GM18907 (cell line): ENCODE results near the gene SAMD4B.

ENCODE experiments used
- ATAC-seq: cut with Tn5 transposase; IDR thresholded peaks from one replicate; pipeline ENCODE4 v1.9.1; 2021; ENCODE audit warnings: mild to moderate bottlenecking, moderate library complexity; ENCODE audit not compliant: unreplicated experiment

SAMD4B gene

DNA sequence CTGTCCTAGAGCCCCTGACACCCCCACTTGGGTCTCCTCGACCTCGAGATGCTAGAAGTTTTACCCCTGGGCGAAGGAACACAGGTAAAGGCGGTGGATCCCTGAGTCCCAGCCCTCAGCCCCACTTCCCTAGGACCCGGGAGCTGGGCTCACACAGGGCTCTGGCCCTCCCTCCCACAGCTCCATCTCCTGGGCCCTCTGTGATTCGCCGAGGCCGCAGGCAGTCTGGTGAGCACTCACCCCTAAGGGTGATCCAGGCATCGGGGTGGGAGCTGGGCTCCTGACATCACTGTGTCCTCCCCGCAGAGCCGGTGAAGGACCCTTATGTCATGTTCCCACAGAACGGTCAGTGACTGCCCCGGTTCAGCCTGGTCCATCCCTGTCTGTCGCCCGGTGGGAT, 78.5 kb downstream of the SAMD4B start:
- ATAC-seq: no peak

DNA sequence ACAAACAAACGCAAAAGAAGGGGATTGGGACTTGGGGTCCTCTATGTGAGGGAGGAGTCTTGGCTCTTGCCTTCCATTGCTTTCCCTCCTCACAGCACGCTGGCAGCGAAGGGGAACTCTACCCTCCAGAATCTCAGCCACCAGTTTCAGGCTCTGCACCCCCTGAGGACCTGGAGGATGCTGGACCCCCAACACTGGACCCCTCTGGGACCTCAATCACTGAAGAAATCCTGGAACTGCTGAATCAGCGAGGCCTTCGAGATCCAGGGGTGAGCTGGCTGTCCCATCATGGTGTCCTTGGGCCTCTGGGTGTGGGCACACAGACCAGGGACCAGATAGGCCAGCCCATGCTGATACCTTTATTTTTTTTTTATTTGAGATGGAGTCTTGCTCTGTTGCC, 79.8 kb downstream of the SAMD4B start:
- ATAC-seq: no peak

GRCh38 chr19:39423258-39424086, 81.3 kb downstream of the SAMD4B start:
- ATAC-seq: no peak

DNA sequence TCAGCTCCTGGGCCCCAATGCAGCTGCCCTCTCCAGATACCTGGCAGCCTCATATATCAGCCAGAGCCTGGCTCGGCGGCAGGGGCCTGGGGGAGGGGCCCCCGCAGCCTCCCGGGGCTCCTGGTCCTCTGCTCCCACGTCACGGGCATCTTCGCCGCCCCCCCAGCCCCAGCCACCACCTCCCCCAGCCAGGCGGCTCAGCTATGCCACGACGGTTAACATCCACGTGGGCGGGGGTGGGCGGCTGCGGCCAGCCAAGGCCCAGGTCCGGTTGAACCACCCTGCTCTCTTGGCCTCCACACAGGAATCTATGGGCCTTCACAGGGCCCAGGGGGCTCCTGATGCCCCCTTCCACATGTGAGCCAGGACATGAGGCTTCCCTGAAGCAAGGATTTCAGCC, 82.7 kb downstream of the SAMD4B start:
- ATAC-seq: no peak

- ATAC-seq: no peak
These were observed 83.5 kb downstream of the SAMD4B start for GRCh38 chr19:39425744-39426143.

DNA sequence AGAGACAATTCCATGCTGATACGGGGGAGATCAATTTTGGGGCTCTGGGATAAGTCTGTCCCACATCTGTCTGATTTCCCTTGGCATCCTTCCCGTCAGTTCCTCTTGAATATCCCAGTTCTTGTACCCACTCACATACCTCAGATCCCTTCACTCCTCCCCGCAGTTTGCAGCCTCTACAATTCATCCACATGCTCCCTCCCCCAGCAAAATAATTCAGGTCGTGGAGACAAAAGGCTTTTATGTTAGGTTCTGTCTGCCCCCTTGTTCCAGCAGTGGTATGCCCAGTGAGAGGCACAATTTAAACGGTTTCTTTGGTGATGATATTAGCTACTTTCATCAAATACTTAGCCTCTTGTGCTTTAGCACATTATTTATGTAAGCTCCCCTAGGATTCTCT, 83.9 kb downstream of the SAMD4B start:
- ATAC-seq: no peak

- no peak for ATAC-seq
These were observed 85.5 kb downstream of the SAMD4B start for GRCh38 chr19:39427707-39428106.

DNA sequence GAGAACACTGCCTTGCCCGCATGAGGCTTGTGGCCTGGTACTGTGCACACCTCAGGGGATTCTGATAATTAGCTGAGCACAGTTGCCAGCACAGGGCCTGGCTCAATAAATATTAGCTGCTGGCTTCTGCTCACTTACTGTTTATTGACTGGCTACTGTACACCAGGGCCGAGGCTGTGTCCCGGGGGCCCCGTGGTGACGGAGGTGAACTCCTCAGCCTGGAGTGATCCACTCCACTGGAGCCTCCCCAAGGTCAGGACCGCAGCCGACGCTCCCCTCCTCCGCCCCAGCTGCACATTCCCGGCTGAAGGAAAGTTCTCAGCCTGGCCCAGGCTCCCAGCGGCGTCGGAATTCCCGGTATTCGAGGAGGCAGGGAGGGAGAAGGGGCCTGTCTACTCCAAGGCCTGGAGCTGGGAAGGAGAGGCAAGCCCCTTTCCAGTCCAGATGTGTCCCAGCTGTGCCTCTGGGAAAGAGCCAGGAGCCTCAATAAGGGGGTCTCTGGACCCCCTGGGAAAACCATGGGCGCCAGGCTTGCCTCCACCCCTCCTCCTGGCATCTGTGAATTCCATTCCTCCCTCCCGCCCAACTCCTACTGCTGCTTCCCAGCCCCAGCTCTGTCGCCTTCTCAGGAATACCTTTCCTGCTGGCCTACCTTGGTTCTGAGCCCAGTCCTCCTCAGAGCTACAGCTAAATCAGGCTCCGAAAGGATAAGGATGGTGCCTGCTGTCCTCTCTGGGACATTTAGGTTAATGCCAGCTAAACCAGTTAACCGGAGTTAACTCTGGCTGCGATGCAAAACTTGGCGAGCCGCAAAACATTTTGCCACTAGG, 86.3 kb downstream of the SAMD4B start:
- no peak for ATAC-seq

GRCh38 chr19:39430675-39431593, 88.7 kb downstream of the SAMD4B start:
- no peak for ATAC-seq

DNA sequence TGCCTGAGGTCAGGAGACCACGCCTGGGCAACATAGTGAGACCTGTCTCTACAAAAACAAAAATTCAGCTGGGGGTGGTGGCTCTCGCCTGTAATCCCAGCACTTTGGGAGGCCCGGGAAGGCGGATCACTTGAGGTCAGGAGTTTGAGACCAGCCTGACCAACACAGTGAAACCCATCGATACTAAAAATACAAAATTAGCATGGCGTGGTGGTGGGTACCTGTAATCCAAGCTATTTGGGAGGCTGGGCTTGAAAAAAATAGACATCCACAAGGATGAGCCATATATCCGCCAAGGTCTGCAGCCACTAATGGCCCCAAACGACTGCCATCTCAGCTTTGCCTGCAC, 90.4 kb downstream of the SAMD4B start:
- ATAC-seq: no peak

DNA sequence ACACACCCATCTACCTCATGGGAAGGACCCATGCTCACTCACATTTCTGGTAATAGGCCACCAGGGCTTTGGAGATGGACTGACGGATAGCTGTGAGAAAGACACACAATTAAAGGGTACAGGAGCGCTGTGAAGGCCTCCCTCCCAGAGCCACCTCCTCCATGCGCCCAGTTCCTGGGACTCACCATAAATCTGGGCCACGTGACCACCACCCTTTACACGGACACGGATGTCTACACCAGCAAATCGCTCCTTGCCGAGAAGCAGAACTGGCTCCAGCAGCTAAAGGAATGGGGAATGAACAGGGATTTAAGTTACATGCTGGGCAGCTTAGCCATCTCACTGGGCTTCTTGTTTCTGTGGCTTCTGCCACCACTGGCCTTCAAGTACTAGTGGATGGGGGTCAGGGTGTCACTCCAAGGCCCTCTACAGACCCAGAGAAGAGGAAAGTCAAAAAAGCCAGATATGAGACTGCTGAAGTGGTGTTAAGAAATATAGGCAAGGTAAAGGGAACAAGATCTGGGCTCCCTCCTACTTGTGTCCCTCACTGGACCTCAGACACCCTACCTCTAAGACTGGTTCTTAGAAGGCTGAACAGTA, 91.4 kb downstream of the SAMD4B start:
- no peak for ATAC-seq

DNA sequence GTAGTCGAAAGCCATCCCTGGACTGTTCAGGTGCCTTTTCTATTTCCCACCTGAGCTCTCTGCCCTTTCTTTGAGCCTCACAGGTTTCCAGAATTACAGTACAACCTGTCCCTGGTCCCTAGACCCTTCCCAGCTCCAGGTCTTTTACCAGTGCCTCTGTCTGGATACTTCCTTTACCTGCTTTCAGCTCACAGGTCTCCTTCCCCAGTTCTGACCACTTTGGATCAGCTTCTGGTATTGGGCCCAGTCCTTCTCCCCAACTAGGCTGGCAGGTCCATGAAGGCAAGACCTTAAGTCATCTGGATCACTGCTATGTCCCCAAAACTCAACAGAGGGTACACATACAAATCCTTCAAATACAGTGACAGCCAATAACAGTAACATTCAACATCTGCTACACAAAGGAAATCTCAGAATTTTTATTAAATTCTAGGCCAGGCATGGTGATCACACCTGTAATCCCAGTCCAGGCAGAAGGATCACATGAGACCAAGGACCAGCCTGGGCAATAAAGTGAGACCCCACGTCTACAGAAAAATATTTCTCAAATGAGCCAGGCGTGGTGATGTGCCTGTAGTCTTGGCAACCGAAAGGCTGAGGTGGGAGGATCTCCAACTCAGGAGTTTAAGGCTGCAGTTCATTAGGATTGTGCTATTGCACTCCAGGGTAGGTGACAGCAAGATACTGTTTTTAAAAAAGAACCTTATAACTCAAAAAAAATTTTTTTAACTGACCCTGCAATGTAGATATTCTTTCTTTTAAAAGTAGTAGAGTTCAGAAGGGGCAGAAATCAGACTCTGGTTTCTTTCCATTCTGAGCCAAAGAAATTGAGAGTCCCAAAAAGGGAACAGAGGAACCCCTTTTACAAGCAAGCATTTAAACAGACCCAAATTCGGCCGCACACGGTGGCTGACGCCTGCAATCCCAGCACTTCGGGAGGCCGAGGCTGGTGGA, 92.2 kb downstream of the SAMD4B start:
- ATAC-seq: no peak
